Posterior cingulate gyrus (tissue), 11 donors: ENCODE results near the gene BCR.

Experiments used
- DNase-seq, 10 donors: peaks; one replicate each; pipeline versions ENCODE4 v3.0.0 to v3.0.0-alpha.2; 2020 to 2021; ENCODE audit warnings: mixed read lengths in 3 of 10
- intact Hi-C: fragments of 100-400 bp; cut with DNase I; formaldehyde crosslinking; loops from one replicate; pipeline ENCODE4 v1.15.1; 2023

BCR gene

DNA sequence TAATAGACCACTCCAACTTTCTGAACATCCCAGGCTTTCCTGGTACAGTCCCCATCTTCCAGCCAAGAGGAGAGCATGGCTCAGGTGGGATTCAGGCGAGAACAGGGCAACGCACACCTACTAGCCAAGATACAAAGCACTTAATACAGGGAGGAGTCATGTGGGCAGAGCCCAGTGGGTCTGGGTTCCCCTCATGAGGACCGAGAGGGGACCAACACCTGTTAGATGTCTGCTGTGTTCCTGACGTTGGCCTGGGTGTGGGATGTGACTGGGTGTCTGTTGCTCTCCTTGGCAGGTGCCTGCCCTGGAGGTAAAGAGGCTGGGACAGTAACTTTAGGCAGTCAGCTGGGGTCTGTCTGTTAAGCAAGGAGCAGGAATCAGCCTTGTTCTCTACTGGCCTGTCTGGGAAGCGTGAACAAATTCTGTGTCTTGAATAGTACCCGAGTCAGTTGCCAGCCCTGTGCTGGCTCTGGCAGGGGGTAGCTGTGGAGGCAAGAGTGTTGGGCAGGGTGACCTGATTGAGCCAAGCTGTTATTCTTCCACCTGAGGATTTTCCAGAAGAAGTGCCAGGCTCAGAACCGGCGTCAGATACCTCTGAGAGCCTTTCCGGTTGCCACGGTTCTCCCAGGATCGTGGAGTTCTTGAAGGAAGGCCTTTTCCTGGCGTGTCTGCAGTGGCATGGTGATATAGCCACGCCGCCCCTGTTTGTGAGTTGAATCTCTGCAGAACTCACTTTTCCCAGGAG is 56.3 kb downstream of the BCR start:
- intact Hi-C loops = loop anchor here (5.0 kb wide), 1 partner anchor 44 kb away; no protein-coding TSS in a partner anchor
- peak in 1 of 10 donors; percentile 3 for DNase-seq

DNA sequence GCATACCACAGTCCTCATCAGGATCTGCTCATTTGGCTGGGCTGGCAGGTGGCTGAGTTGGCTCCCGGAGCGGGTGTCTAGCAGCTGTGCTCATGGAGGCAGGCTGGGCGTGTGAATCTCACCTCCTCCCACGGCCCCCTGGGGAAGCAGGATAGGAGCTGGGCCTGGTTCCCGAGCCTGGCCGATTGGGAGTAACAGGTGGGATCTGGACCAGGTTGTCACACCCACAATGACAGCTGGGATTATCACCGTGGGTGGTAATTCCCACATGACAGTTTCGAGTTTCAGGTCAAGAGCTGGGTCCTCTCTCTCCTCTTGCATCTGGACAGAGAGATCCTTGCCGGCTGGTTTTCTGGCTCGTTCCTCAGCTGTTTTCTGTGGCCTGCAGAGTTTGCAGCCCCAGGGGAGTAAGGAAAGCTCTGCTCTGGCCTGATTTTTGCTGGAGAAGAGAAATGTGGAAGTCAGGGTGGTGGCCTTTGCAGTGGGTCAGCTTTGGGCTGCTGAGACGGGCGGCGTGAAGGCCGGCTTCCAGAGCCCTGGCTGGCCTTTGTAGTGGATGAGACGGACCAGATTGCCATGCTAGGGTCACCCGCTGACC is 57.0 kb downstream of the BCR start:
- DNase-seq = peak; percentile 37 to 98 (median 86)
- intact Hi-C loops = loop anchor here (5.0 kb wide), 1 partner anchor 45 kb away; no protein-coding TSS in a partner anchor

DNA sequence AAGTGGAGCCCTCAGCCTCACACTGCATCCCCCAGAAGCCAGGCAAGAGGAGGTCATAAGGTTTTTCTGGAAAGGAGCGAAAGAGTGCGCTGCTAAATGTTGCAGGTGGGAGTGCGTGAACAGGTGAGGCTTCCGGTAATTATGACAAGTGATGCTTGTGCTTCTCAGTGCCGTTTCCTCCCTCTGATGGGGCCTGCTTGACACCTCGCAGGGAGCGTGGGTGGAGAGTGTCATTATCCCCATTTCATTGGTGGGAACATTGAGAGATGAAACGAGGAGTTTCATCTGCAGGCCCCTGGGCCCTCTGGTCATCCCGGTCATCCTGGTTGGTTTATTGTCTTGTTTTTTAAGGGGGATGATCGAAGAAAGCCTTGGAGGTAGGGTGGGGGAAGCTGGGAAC is 57.5 kb downstream of the BCR start:
- intact Hi-C loops = loop anchor here (5.0 kb wide), 1 partner anchor 46 kb away; no protein-coding TSS in a partner anchor
- peak in 2 of 10 donors; percentile 33 to 56 for DNase-seq

DNA sequence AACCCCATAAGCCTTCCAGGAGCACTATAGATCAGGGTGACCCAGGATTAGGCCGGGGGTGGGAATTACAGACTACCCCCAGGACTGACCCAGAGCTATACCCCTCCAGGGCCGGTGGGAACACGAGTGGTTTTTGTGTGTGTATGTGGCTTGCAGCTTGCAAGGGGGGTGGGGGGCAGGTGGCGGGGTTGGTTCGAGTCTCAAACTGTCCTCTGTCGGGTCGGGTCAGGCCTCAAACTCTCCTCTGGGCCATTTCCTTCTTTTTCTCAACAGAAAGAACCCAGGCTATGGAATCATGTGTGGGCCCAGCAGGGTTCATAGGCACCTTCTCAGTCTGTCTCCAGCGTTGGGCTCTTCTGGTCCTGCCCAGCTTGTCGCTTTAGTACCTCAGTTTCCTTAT is 58.4 kb downstream of the BCR start:
- peak in 2 of 10 donors; percentile 41 to 65 for DNase-seq
- intact Hi-C loops = loop anchor here (5.0 kb wide), 1 partner anchor 46 kb away; no protein-coding TSS in a partner anchor

DNA sequence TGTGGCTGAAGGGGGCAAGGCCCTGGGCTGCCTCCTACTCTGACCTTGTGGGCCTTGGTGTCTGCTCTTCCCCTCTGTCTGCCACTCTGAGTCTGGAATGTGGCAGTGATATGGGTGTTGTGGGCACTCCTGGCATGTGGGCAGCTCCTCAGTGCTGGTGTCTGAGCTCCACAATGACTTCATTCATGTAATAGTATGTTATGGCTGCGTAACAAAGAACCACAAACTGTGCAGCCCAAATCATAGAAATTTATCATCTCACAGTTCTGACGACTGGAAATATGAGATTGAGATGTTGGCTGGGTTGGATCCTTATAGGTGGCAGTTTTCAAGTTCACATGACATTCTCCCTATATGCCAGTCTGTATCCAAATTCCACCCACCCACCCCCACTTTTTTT is 59.1 kb downstream of the BCR start:
- peak in 1 of 10 donors; percentile 48 for DNase-seq
- intact Hi-C loops = loop anchor here (5.0 kb wide), 1 partner anchor 47 kb away; no protein-coding TSS in a partner anchor

DNA sequence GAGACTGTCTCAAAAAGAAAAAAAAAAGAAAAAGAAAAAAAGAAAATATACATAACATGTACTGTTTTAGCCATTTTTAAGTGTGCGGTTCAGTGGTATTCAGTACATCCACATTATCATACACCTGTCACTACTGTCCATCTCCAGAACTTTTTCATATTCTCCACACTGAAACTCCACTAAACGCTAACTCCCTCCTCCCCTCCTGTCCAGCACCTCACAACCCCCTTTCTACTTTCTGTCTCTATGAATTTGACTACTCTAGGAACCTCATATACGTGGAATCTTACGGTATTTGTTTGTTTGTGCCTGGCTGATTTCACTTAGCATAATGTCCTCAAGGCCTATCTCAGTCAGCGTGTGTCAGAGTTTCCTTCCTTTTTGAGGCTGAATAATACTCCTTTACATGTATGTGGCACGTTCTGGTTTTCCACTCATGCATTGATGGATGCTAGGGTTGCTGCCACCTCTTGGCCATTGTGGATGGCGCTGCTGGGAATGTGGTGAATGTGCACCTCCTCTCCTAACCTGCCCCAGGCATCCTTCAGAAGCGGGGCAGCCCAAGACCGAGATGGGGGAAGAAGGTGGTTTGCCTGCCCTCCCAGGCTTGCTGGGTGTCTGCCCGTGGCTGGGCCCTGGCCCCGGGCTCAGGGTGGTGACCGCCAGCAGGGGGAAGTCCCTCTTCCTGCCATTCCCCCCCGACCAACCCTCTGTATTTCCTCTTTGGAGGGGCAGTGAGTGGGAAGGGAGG is 60.5 kb downstream of the BCR start:
- peak in 3 of 10 donors; percentile 55 to 75 (median 61) for DNase-seq

DNA sequence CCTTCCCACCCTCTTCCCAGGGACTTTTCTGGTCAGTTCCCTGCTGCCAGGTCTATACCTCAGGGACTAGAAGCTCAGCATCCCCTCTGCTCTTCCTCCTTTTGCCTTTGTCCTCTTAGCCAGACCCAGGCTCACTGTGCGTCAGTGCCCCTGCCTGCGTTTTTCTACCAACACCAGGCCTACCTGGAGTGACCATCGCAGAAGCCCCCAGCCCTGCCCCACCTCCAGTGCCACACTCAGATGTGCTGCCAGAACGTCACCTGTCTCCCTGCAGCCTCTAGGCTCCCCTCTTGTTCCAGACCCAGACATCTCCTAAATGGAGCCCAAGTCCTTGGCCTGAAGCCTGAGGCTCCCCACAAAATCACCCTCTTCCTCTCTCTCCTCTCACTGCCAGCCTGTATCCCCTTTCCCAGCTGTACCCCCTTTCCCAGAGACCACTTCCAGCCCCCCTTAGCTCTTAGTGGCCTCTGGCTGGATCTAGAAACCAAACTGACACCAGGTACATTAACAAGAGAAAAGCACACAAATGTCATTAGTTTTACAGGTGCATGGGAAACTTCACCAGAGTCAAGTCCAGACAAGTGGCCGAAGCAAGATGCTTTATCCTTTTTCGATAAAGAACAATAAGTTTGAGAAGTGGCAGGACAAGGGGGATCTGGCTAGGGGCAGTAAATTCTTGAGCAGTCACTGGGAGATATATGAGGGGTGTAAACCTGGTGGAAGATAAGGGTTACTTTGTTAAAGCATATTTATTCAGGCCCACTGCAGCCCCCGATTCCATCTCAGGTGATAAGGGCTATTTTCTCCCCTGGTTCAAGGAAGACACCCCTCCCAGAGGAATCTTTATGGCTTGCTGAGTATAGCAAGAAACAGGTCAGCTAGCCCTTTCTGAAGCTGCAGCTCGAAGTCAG is 61.5 kb downstream of the BCR start:
- DNase-seq = peak in 3 of 10 donors; percentile 41 to 75 (median 50)
- intact Hi-C loops = no loop called here

More for the DNA sequence above, 60.5 kb downstream of the BCR start:
- intact Hi-C loops = no loop called here

DNA sequence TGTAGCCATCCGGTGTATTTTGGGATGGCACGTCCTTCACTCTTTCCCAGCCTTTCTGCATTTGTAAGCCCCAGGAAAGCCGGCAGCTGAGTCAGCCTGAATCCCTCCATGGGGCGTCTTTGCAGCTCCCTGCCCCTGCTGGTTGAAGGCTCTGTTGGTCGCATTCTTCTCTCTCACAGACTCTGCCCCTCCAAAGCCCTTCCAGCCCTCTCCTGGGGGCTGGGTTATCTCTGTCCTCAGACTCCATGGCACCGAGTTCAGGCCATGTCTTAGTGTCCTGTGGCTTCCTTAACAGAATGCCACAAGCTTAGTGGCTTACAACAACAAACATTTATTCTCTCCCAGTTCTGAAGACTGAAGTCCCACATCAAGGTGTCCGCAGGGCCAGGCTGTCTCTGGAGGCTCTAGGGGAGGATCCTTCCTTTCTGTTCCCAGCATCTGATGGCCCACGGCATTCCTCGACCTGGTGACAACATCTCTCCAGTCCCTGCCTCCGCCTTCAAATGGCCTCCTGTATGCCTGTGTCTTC is 62.2 kb downstream of the BCR start:
- DNase-seq = peak in 3 of 10 donors; percentile 66 to 79 (median 75)
- intact Hi-C loops = no loop called here

DNA sequence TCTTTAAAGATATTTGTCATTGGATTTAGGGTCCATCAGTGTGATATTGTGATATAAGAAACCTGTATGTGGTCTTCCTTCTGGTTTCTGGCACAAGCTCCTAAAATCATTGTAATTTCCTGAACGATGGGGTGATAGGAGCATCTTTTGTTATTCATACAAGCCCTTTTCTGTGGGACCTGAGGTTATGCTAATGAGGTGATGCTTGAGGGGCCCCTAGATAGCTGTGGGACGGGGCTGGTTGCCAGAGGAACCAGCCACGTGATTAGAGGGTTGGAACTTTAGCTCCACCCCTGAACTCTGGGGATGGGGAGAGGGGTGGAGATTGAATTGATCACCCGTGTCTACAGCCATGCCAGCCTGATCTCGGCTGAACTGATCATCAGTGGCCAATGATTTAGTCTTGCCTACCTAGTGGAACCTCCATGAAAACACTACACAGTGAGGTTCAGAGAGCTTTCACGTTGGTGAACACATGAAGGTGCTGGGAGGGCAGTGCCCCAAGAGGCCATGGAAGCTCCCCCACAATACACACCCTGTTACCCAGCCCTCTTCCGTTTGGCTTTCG is 62.8 kb downstream of the BCR start:
- DNase-seq = peak in 2 of 10 donors; percentile 1 to 6
- intact Hi-C loops = no loop called here

DNA sequence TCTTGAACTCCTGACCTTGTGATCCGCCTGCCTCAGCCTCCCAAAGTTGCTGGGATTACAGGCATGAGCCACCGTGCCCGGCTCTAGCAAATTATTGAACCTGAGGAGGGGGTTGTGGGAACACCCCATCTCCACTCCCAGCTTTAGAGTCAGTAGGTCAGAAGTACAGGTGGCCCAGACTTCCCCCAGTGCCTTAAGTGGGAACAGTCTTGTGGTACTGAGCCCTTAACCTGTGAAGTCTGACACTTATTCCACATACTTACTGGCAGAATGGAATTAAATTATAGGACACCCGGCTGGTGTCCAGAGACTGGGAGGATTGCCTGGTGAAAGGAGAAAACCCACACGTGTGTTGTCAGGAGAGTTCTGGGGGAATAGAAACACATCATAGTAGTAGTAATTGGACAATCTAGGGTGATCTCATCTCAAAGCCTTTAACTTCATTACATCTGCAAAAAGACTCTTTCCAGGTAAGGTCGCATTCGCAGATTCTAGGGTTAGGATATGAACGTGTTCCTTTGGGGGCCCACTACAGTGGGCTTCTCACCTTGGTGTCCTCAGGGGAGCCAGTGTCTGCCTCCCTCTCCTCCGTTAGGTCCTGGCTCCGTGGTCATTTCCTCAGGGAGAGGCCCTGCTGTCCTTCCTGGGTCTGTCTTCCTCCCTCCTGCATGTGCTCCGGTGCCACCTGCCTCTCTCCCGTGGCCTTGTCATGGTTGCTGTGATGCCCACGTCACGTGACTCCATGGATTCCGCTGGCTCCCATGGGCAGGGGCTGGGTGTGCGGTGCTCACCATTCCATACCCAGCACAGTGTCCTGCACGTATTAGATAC is 63.8 kb downstream of the BCR start:
- intact Hi-C loops = no loop called here

DNA sequence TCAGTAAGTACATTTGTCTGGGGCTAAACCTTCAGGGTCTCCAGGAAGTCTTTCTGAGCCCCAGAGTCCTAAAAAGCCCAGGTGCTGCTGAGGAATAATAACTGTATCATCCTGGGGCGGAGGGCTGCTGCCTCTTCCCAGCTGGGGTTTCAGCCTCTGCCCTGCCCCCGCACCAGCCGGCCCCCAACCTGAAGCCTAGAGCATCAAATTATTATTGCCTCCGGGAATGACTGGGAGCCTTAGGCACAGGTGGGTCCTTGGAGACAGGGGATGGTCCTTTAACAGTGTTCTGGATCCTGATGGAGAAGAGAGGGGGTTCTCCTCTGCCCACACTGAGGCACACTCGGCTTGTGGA is 64.4 kb downstream of the BCR start:
- DNase-seq = peak in 3 of 10 donors; percentile 15 to 49 (median 22)
- intact Hi-C loops = no loop called here

More for the DNA sequence above, 63.8 kb downstream of the BCR start:
- peak in 3 of 10 donors; percentile 30 to 60 (median 49) for DNase-seq

DNA sequence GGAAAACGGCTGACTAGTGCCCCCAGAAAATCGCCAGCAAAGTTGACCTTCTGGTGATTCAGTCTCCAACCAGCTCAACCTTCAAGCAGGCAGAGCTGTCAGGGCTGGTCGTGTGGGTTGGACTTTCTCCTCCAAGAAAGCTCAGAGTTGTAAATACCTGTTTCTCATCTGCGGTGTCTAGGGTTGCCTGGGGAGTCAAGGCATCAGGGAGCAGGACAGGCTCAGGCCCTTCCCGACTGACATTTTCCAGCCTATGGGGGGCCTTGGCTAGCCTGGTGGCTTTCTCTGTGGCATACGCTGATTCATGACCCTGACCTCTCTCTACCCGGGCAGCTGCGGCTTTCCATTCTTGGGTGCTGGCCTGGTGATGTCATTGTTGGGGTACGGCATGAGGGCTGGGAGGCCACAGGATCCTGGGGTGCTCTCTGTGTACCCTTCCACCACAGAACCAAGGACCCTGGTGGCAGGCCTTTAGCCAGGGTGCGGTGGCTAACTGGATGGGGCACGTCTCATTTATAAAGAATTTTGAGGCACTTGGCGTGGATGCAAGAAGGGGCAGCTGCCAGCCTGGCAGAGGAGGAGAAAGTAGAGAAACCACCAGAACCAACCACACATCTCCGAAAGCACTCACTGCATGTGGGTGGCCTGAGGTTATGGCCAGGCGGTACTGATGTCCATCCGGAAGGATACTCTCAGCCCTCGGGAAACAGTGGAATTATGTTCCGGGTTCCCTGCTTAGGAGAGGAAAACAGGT is 64.9 kb downstream of the BCR start:
- intact Hi-C loops = no loop called here
- peak in 3 of 10 donors; percentile 54 to 63 (median 61) for DNase-seq

DNA sequence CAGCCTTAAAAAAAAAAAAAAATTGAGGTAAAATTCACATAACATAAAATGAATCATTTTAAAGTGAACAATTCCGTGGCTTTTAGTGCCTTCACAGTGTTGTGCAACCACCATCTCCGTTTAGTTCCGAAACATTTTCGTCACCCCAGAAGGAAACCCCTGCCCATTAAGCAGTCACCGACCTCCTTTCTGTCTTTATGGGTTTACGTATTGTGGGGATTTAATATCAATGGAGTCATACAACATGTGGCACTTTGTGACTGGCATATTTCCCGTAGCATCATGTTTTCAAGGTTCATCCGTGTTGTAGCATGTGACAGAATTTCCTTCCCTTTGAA is 65.5 kb downstream of the BCR start:
- peak in 1 of 10 donors; percentile 8 for DNase-seq
- intact Hi-C loops = no loop called here

DNA sequence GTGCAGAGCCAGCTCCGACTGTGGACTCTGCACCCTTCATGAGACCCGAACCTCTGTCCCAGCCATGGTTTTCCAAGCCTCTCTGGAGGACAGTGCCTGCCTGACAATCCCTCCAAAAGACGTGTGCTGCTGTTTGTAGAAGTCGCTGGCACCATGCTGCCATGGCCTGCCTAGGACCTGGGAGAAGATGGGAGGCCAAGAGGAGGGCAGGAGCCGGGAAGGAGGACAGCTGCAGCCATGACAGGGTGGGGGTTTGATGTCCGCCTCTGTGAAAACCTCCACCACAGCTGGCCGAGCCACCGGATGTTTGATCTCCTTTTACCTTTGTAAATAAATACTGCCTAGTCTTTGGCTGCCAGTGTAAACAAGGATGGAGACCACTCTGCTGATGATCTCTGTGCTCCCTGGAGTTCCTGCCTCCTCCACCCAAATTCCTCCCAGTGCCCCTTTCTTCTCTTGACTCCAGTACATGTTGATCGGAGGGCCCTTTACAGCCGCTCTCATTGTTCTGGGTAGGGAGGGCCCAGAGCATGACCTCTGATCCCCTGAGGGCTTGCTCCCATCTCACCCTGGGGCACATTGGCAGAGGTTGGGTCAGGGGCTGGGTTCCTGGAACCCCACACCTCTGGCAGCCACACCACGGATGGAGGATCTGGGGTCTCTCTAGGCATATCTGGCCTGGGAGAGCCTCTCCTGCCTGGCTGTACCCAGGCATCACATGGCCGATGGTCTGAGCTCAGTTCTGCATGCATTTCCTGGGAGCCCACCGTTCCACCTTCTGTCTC is 66.9 kb downstream of the BCR start:
- DNase-seq = peak in 2 of 10 donors; percentile 42 to 75
- intact Hi-C loops = no loop called here

DNA sequence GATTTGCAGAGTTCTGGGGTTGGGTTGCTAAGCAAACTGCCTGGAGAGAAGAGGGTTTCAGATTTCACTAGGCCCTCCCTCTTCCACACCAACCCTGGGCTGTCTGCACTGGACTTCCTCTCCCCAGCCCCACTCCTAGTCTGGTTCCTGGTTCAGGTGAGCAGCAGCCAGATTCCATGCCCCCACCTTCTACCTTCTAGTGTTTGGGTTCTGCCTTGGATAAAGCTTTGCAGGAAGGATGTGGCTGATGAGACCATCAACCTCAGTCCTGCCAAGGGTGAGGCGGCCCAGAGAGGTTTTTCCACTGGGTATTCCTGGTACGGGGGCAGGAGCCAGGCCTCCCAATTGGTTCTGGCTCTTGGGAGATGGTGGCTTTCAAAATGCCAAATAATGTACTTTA is 68.3 kb downstream of the BCR start:
- no peak for DNase-seq
- intact Hi-C loops = no loop called here

DNA sequence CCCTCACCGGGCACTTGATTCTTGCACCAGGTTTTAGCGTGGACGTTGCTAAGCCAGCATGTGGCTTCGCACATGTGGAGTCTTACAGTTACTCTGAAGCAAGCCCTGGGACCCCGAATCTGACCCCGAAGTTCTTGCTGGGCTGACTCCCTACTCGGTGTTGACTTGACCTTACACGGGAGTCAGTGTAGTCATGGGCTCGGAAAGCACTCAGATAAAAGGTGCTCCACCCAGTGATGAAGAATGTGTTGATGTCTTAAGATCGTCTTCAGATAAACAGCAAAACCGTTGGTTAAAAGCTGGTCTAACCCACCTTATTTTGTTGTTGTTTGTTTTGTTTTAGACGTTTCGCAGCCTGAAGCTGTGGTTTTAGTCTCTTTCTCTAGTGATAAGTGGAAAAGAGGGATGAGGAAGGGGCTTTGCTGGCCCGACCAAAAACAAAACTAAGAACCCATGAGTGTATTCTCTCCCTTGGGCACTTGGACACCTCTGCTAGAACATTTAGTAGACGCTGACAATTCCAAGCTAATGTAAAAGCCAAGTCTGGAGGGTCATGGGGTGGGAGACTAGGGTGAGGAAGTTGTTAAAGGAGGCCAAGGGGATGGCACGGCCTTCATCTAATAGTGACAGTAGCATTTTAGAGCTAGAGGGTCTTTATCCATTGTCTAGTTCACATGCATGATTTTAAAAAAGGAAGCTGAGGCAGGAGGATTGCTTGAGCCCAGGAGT is 69.9 kb downstream of the BCR start:
- peak in 1 of 10 donors; percentile 55 for DNase-seq
- intact Hi-C loops = no loop called here
